WTC11 (cell line): Measurements from ENCODE around the gene ORC3. TPM values are rescaled to one million over a fixed set of nuclear protein-coding genes. Genes with fewer than 3 reads are reported as not detected.

ENCODE experiments used
- ATAC-seq: fragments of 200-7000 bp; cut with Tn5 transposase; 2 replicates; pipeline ENCODE4 v1.10.0; 2021; ENCODE audit warnings: mild to moderate bottlenecking, moderate library complexity
- CTCF ChIA-PET: fragments of 300-600 bp; sonication (Branson Sonifier 250); formaldehyde crosslinking; loops from one replicate; lab custom pipeline; 2021; ENCODE audit warnings: antibody characterized with exemption; lab: Charles Lee
- POLR2A ChIA-PET: fragments of 350-600 bp; sonication (Branson Sonifier 250); formaldehyde crosslinking; loops from one replicate; lab custom pipeline; 2021; ENCODE audit warnings: antibody characterized with exemption; lab: Charles Lee
- DNase-seq: peaks from one replicate; pipeline ENCODE4 v3.0.0; 2021; ENCODE audit warnings: low spot score
- H3K27ac Mint-ChIP-seq: 2 replicates; pipeline ENCODE4 v1.8.0; 2021; ENCODE audit warnings: mixed read lengths
- H3K27me3 Mint-ChIP-seq: 2 replicates; pipeline ENCODE4 v1.8.0; 2021; ENCODE audit warnings: low read depth, mild to moderate bottlenecking, moderate library complexity, mixed read lengths
- H3K36me3 Mint-ChIP-seq: 2 replicates; pipeline ENCODE4 v1.8.0; 2021; ENCODE audit warnings: mixed read lengths
- H3K4me1 Mint-ChIP-seq: 2 replicates; pipeline ENCODE4 v1.8.0; 2022; ENCODE audit warnings: mixed read lengths
- H3K4me3 Mint-ChIP-seq: 2 replicates; pipeline ENCODE4 v1.8.0; 2021; ENCODE audit warnings: mild to moderate bottlenecking, moderate library complexity, mixed read lengths
- H3K9me3 Mint-ChIP-seq: 2 replicates; pipeline ENCODE4 v1.8.0; 2021; ENCODE audit warnings: mixed read lengths
- CREB1 ChIP-seq: sonication (generic); formaldehyde crosslinking; IDR thresholded peaks from 2 replicates; pipeline ENCODE4 v1.8.0; 2023; ENCODE audit warnings: mild to moderate bottlenecking, missing genetic modification reagents
- ETV6 ChIP-seq: sonication (generic); formaldehyde crosslinking; IDR thresholded peaks from 2 replicates; pipeline ENCODE4 v1.8.1; 2022; ENCODE audit warnings: mild to moderate bottlenecking, missing genetic modification reagents
- FOXK1 ChIP-seq: sonication (generic); formaldehyde crosslinking; IDR thresholded peaks from 2 replicates; pipeline ENCODE4 v1.8.0; 2022; ENCODE audit warnings: mild to moderate bottlenecking, moderate library complexity, missing genetic modification reagents
- JUN ChIP-seq: sonication (generic); formaldehyde crosslinking; IDR thresholded peaks from 2 replicates; pipeline ENCODE4 v1.8.0; 2023; ENCODE audit warnings: mild to moderate bottlenecking, missing genetic modification reagents
- MXD4 ChIP-seq: fragments of 250-450 bp; sonication (Bioruptor Pico); IDR thresholded peaks from 2 replicates; pipeline ENCODE4 v1.8.0; 2021; ENCODE audit warnings: mild to moderate bottlenecking, moderate library complexity, borderline replicate concordance
- MYBL2 ChIP-seq: sonication (generic); formaldehyde crosslinking; IDR thresholded peaks from 2 replicates; pipeline ENCODE4 v1.8.1; 2023; ENCODE audit warnings: mild to moderate bottlenecking, moderate library complexity, missing genetic modification reagents
- NFE2L1 ChIP-seq: sonication (generic); formaldehyde crosslinking; IDR thresholded peaks from 2 replicates; pipeline ENCODE4 v1.8.1; 2023; ENCODE audit warnings: missing genetic modification reagents
- NFYB ChIP-seq: sonication (generic); formaldehyde crosslinking; conservative IDR thresholded peaks from 2 replicates; pipeline ENCODE4 v1.8.0; 2022; ENCODE audit warnings: low read depth, missing genetic modification reagents
- NR3C1 ChIP-seq: sonication (generic); formaldehyde crosslinking; conservative IDR thresholded peaks from 2 replicates; pipeline ENCODE4 v1.8.1; 2023; ENCODE audit warnings: low read depth, mild to moderate bottlenecking, missing genetic modification reagents
- PRRX2 ChIP-seq: fragments of 250-450 bp; sonication (Bioruptor Pico); IDR thresholded peaks from 2 replicates; pipeline ENCODE4 v1.8.0; 2021; ENCODE audit warnings: mild to moderate bottlenecking
- TEAD1 ChIP-seq: sonication (generic); formaldehyde crosslinking; IDR thresholded peaks from 2 replicates; pipeline ENCODE4 v1.8.0; 2022; ENCODE audit warnings: mild to moderate bottlenecking, missing genetic modification reagents
- TP53 ChIP-seq: sonication (generic); formaldehyde crosslinking; IDR thresholded peaks from 2 replicates; pipeline ENCODE4 v1.8.1; 2023; ENCODE audit warnings: mild to moderate bottlenecking, missing genetic modification reagents
- ZNF121 ChIP-seq: sonication (generic); formaldehyde crosslinking; IDR thresholded peaks from 2 replicates; pipeline ENCODE4 v1.8.0; 2023; ENCODE audit warnings: missing genetic modification reagents
- ZNF396 ChIP-seq: fragments of 250-450 bp; sonication (Bioruptor Pico); IDR thresholded peaks from 2 replicates; pipeline ENCODE4 v1.8.0; 2021; ENCODE audit warnings: mild to moderate bottlenecking, moderate library complexity, borderline replicate concordance
- ZNF671 ChIP-seq: fragments of 250-450 bp; sonication (Bioruptor Pico); IDR thresholded peaks from 2 replicates; pipeline ENCODE4 v1.8.0; 2021; ENCODE audit warnings: mild to moderate bottlenecking
- total RNA-seq: library from RNA; stranded (reverse); gene quantifications from 3 replicates; pipeline ENCODE4 v1.2.3, GENCODE V29; 2021
- TF ChIP-seq, protein P1 (sequence below): sonication (generic); formaldehyde crosslinking; IDR thresholded peaks from 2 replicates; pipeline ENCODE4 v1.8.0; 2023; ENCODE audit warnings: missing genetic modification reagents
- TF ChIP-seq, protein P2 (sequence below): sonication (generic); formaldehyde crosslinking; IDR thresholded peaks from 2 replicates; pipeline ENCODE4 v1.8.0; 2022; ENCODE audit warnings: mild to moderate bottlenecking, missing genetic modification reagents
- TF ChIP-seq, protein P3 (sequence below): sonication (generic); formaldehyde crosslinking; conservative IDR thresholded peaks from 2 replicates; pipeline ENCODE4 v1.8.1; 2023; ENCODE audit warnings: mild to moderate bottlenecking, low read depth, missing genetic modification reagents, moderate library complexity
- TF ChIP-seq, protein P4 (sequence below): sonication (generic); formaldehyde crosslinking; IDR thresholded peaks from 2 replicates; pipeline ENCODE4 v1.8.1; 2022; ENCODE audit warnings: missing genetic modification reagents, borderline replicate concordance
- TF ChIP-seq, protein P5 (sequence below): sonication (generic); formaldehyde crosslinking; IDR thresholded peaks from 2 replicates; pipeline ENCODE4 v1.8.0; 2022; ENCODE audit warnings: mild to moderate bottlenecking, missing genetic modification reagents
- TF ChIP-seq, protein P6 (sequence below): sonication (generic); formaldehyde crosslinking; IDR thresholded peaks from 2 replicates; pipeline ENCODE4 v1.8.0; 2022; ENCODE audit warnings: mild to moderate bottlenecking, missing genetic modification reagents
- TF ChIP-seq, protein P7 (sequence below): sonication (generic); formaldehyde crosslinking; IDR thresholded peaks from 2 replicates; pipeline ENCODE4 v1.8.1; 2023; ENCODE audit warnings: mild to moderate bottlenecking, missing genetic modification reagents, moderate library complexity
- TF ChIP-seq, protein P8 (sequence below): sonication (generic); formaldehyde crosslinking; IDR thresholded peaks from 2 replicates; pipeline ENCODE4 v1.8.0; 2022; ENCODE audit warnings: missing genetic modification reagents
- TF ChIP-seq, protein P9 (sequence below): sonication (generic); formaldehyde crosslinking; IDR thresholded peaks from 2 replicates; pipeline ENCODE4 v1.8.1; 2023; ENCODE audit warnings: mild to moderate bottlenecking, missing genetic modification reagents, moderate library complexity

Gene ORC3
- total RNA-seq, 1 experiment from 2014 or later: 50.7 TPM

DNA sequence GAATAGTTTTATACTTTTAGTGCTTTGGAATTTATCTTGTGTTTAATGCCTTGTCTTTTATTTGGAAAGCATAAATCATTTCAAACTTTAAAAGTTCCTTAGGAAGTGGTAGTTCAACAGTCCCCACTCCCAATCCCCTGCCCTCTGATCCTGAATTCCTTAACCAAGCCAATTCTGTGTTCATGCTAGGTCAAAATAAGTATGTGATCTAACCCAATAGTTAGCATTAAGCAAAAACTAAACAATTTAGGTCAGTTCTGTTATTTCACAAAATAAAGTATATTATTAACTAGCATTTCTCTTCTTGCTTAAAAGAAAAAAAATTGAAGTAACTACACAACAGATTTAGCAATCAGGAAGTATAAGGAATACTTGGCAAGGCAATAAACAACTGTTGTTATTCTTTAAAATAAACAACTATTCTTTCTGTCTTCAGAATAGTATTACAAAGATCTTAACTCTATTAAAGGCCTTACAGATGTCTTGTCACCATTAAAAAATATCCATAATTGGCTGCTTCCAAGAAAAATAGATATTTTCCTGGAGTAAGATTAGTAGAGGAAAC is 75.1 kb downstream of the ORC3 start:
- ChIA-PET POLR2A (no interaction called here), CTCF (interaction anchor here (0.6 kb wide), 1 partner anchor 8 kb away, joined by 3 read pairs; no protein-coding TSS in a partner anchor)
- no peaks in the 10 kb centered on the region for H3K27me3 Mint-ChIP-seq
- H3K4me1 Mint-ChIP-seq: no peaks in the 10 kb centered on the region
- no peak overlapping the region for H3K4me3 Mint-ChIP-seq
- H3K27ac Mint-ChIP-seq: no peak overlapping the region
- no peaks in the 10 kb centered on the region for H3K9me3 Mint-ChIP-seq
- DNase-seq: no peak
- ATAC-seq: no peak
- peaks cover 43% of the 10 kb centered on the region for H3K36me3 Mint-ChIP-seq
- TF ChIP-seq NR3C1 (CRISPR knock-in tag) (no peak), ZNF121 (CRISPR knock-in tag) (no peak), NFYB (CRISPR knock-in tag) (no peak), TEAD1 (CRISPR knock-in tag) (no peak), ZNF671 (CRISPR knock-in tag) (no peak), MXD4 (CRISPR knock-in tag) (no peak), ZNF396 (no peak), PRRX2 (no peak), TP53 (no peak), FOXK1 (CRISPR knock-in tag) (no peak)
- TF ChIP-seq, protein P1, sequence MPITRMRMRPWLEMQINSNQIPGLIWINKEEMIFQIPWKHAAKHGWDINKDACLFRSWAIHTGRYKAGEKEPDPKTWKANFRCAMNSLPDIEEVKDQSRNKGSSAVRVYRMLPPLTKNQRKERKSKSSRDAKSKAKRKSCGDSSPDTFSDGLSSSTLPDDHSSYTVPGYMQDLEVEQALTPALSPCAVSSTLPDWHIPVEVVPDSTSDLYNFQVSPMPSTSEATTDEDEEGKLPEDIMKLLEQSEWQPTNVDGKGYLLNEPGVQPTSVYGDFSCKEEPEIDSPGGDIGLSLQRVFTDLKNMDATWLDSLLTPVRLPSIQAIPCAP: no peak
- TF ChIP-seq, protein P2, sequence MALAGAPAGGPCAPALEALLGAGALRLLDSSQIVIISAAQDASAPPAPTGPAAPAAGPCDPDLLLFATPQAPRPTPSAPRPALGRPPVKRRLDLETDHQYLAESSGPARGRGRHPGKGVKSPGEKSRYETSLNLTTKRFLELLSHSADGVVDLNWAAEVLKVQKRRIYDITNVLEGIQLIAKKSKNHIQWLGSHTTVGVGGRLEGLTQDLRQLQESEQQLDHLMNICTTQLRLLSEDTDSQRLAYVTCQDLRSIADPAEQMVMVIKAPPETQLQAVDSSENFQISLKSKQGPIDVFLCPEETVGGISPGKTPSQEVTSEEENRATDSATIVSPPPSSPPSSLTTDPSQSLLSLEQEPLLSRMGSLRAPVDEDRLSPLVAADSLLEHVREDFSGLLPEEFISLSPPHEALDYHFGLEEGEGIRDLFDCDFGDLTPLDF (CRISPR knock-in tag): no peak
- TF ChIP-seq, protein P3, sequence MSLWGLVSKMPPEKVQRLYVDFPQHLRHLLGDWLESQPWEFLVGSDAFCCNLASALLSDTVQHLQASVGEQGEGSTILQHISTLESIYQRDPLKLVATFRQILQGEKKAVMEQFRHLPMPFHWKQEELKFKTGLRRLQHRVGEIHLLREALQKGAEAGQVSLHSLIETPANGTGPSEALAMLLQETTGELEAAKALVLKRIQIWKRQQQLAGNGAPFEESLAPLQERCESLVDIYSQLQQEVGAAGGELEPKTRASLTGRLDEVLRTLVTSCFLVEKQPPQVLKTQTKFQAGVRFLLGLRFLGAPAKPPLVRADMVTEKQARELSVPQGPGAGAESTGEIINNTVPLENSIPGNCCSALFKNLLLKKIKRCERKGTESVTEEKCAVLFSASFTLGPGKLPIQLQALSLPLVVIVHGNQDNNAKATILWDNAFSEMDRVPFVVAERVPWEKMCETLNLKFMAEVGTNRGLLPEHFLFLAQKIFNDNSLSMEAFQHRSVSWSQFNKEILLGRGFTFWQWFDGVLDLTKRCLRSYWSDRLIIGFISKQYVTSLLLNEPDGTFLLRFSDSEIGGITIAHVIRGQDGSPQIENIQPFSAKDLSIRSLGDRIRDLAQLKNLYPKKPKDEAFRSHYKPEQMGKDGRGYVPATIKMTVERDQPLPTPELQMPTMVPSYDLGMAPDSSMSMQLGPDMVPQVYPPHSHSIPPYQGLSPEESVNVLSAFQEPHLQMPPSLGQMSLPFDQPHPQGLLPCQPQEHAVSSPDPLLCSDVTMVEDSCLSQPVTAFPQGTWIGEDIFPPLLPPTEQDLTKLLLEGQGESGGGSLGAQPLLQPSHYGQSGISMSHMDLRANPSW (CRISPR knock-in tag): no peak
- TF ChIP-seq, protein P4, sequence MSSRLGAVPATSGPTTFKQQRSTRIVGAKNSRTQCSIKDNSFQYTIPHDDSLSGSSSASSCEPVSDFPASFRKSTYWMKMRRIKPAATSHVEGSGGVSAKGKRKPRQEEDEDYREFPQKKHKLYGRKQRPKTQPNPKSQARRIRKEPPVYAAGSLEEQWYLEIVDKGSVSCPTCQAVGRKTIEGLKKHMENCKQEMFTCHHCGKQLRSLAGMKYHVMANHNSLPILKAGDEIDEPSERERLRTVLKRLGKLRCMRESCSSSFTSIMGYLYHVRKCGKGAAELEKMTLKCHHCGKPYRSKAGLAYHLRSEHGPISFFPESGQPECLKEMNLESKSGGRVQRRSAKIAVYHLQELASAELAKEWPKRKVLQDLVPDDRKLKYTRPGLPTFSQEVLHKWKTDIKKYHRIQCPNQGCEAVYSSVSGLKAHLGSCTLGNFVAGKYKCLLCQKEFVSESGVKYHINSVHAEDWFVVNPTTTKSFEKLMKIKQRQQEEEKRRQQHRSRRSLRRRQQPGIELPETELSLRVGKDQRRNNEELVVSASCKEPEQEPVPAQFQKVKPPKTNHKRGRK (CRISPR knock-in tag): no peak
- TF ChIP-seq, protein P5, sequence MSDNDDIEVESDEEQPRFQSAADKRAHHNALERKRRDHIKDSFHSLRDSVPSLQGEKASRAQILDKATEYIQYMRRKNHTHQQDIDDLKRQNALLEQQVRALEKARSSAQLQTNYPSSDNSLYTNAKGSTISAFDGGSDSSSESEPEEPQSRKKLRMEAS (CRISPR knock-in tag): no peak

DNA sequence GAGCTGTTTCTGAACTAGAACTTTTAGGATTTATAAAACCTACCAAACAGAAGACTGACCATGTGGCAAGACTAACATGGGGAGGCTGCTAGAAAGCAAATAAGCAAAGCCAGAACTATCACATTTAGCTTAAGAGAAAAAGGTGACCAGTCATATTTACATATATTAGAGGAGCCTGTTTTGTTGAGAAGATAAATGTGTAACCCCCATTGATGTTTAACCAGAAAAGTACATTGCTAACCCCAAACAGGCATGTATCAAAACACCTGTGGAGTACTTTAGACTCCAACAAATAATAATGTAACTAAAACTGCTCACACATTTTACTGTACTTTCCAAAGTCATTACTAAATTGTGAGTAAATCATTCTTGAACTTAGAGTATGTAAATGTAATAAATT is 77.1 kb downstream of the ORC3 start:
- H3K27me3 Mint-ChIP-seq: no peaks in the 10 kb centered on the region
- H3K36me3 Mint-ChIP-seq: peaks cover 31% of the 10 kb centered on the region
- DNase-seq: no peak
- peaks cover 16% of the 10 kb centered on the region for H3K4me1 Mint-ChIP-seq
- no peak overlapping the region for H3K4me3 Mint-ChIP-seq
- H3K27ac Mint-ChIP-seq: no peak overlapping the region
- H3K9me3 Mint-ChIP-seq: no peaks in the 10 kb centered on the region
- POLR2A ChIA-PET: no interaction called here
- no peak for ATAC-seq
- CTCF ChIA-PET: no interaction called here
- TF ChIP-seq, protein P6, sequence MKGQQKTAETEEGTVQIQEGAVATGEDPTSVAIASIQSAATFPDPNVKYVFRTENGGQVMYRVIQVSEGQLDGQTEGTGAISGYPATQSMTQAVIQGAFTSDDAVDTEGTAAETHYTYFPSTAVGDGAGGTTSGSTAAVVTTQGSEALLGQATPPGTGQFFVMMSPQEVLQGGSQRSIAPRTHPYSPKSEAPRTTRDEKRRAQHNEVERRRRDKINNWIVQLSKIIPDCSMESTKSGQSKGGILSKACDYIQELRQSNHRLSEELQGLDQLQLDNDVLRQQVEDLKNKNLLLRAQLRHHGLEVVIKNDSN: no peak
- TF ChIP-seq, protein P7, sequence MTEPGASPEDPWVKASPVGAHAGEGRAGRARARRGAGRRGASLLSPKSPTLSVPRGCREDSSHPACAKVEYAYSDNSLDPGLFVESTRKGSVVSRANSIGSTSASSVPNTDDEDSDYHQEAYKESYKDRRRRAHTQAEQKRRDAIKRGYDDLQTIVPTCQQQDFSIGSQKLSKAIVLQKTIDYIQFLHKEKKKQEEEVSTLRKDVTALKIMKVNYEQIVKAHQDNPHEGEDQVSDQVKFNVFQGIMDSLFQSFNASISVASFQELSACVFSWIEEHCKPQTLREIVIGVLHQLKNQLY: no peak
- TF ChIP-seq, protein P8, sequence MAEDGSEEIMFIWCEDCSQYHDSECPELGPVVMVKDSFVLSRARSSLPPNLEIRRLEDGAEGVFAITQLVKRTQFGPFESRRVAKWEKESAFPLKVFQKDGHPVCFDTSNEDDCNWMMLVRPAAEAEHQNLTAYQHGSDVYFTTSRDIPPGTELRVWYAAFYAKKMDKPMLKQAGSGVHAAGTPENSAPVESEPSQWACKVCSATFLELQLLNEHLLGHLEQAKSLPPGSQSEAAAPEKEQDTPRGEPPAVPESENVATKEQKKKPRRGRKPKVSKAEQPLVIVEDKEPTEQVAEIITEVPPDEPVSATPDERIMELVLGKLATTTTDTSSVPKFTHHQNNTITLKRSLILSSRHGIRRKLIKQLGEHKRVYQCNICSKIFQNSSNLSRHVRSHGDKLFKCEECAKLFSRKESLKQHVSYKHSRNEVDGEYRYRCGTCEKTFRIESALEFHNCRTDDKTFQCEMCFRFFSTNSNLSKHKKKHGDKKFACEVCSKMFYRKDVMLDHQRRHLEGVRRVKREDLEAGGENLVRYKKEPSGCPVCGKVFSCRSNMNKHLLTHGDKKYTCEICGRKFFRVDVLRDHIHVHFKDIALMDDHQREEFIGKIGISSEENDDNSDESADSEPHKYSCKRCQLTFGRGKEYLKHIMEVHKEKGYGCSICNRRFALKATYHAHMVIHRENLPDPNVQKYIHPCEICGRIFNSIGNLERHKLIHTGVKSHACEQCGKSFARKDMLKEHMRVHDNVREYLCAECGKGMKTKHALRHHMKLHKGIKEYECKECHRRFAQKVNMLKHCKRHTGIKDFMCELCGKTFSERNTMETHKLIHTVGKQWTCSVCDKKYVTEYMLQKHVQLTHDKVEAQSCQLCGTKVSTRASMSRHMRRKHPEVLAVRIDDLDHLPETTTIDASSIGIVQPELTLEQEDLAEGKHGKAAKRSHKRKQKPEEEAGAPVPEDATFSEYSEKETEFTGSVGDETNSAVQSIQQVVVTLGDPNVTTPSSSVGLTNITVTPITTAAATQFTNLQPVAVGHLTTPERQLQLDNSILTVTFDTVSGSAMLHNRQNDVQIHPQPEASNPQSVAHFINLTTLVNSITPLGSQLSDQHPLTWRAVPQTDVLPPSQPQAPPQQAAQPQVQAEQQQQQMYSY (CRISPR knock-in tag): no peak
- TF ChIP-seq NFE2L1 (CRISPR knock-in tag) (no peak), CREB1 (CRISPR knock-in tag) (no peak), ETV6 (CRISPR knock-in tag) (no peak), JUN (no peak), MYBL2 (no peak)
- TF ChIP-seq, protein P9, sequence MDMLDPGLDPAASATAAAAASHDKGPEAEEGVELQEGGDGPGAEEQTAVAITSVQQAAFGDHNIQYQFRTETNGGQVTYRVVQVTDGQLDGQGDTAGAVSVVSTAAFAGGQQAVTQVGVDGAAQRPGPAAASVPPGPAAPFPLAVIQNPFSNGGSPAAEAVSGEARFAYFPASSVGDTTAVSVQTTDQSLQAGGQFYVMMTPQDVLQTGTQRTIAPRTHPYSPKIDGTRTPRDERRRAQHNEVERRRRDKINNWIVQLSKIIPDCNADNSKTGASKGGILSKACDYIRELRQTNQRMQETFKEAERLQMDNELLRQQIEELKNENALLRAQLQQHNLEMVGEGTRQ (CRISPR knock-in tag): no peak
